Gastroesophageal sphincter (tissue), 3 donors: Measurements from ENCODE around the gene TNKS1BP1.

Experiments used
- CTCF ChIP-seq, 4 experiments: fragments of 200-600 bp in 2 of 4; fragments of 450-650 bp in 2 of 4; sonication (generic) in 1 of 4; IDR thresholded peaks; one replicate each; pipeline ENCODE4 v1.5.1; 2017 to 2019; ENCODE audit warnings: antibody characterized with exemption in 4 of 4, mild to moderate bottlenecking in 2 of 4, moderate library complexity in 2 of 4
- EP300 ChIP-seq: sonication (generic); formaldehyde crosslinking; IDR thresholded peaks from one replicate; pipeline ENCODE4 v1.6.1; 2017; ENCODE audit warnings: antibody characterized with exemption, mild to moderate bottlenecking
- POLR2AphosphoS5 ChIP-seq: sonication (generic); formaldehyde crosslinking; IDR thresholded peaks from one replicate; pipeline ENCODE4 v1.6.1; 2017; ENCODE audit warnings: antibody characterized with exemption

- TF ChIP-seq CTCF (IDR thresholded peaks at IDR 0.05), result no peak
- no peak for TF ChIP-seq POLR2AphosphoS5
- TF ChIP-seq EP300, result no peak
Observed at GRCh38 chr11:57313071-57313787, 11.5 kb downstream of the TNKS1BP1 start.
